Esophagus squamous epithelium (tissue), 5 donors: Measurements from ENCODE around the gene RBM33. TPM values are rescaled to one million over a fixed set of nuclear protein-coding genes. Genes with fewer than 3 reads are reported as not detected.
"Not testable (repeated sequence)": the region's sequence is repeated elsewhere in the genome, so short reads cannot be mapped to it uniquely, and the experiment has no call there.

Experiments used
- DNase-seq: peaks from one replicate; lab custom pipeline; 2025; lab: John Stamatoyannopoulos, UW
- H3K27ac ChIP-seq, 4 donors: fragments of 200-600 bp; sonication (generic); one replicate each; pipeline ENCODE4 v1.5.1; 2016 to 2019; ENCODE audit warnings: mild to moderate bottlenecking in 1 of 4
- H3K27me3 ChIP-seq, 4 donors: fragments of 200-600 bp; sonication (generic); 1 replicate in 3 of 4; 2 replicates in 1 of 4; pipeline versions ENCODE4 v1.5.1 to v1.6.0; 2017 to 2021; ENCODE audit warnings: antibody characterized with exemption in 1 of 4
- H3K36me3 ChIP-seq, 3 donors: fragments of 200-600 bp; sonication (generic); one replicate each; pipeline ENCODE4 v1.5.1; 2016 to 2019
- H3K4me1 ChIP-seq, 3 donors: fragments of 200-600 bp; sonication (generic); one replicate each; pipeline ENCODE4 v1.5.1; 2017 to 2019
- H3K4me3 ChIP-seq, 4 donors: fragments of 200-600 bp; sonication (generic); 1 replicate in 3 of 4; 2 replicates in 1 of 4; pipeline ENCODE4 v1.5.1; 2016 to 2019; ENCODE audit warnings: mild to moderate bottlenecking in 2 of 4, moderate library complexity in 1 of 4
- H3K9me3 ChIP-seq, 3 donors: fragments of 200-600 bp; sonication (generic); one replicate each; pipeline ENCODE4 v1.5.1; 2016 to 2019
- POLR2A ChIP-seq, 4 donors: fragments of 450-650 bp; IDR thresholded peaks; one replicate each; pipeline ENCODE4 v1.6.1; 2017; ENCODE audit warnings: antibody characterized with exemption in 4 of 4, mild to moderate bottlenecking in 4 of 4, moderate library complexity in 3 of 4
- WGBS, 2 donors: methylation state at CpG; one replicate each; pipeline ENCODE4 v1.1.5; 2018; 5-methylcytosine and 5-hydroxymethylcytosine counted together
- intact Hi-C: fragments of 100-400 bp; cut with DNase I; formaldehyde crosslinking; loops from one replicate; pipeline ENCODE4 v1.15.0; 2022
- total RNA-seq, 4 donors: library from RNA; depleted of rRNA; stranded (reverse); fragments of >200 nt; gene quantifications; one replicate each; pipeline ENCODE4 v1.1.0, GENCODE V29; 2016
- TF ChIP-seq, protein P1 (sequence below), 6 experiments: fragments of 450-650 bp in 4 of 6; fragments of 200-600 bp in 2 of 6; sonication (generic) in 2 of 6; IDR thresholded peaks; one replicate each; pipeline ENCODE4 v1.5.1; 2016 to 2019; ENCODE audit warnings: antibody characterized with exemption in 6 of 6, mild to moderate bottlenecking in 4 of 6, moderate library complexity in 4 of 6
- donor health status: DM: yes; HTN: yes; CAD: no.

The RBM33 gene
- total RNA-seq, 4 donors from 2014 or later, result 20.3 to 45.6 (median 26.9) TPM

- 79 to 90% methylated on average over 4 of the region's 4 CpGs for WGBS, 2 donors
- H3K9me3 ChIP-seq, result no peaks in the 10 kb centered on the region
- peaks cover 0 to 14% (median 0%) of the 10 kb centered on the region in 3 donors for H3K4me1 ChIP-seq
- no peaks in the 10 kb centered on the region for H3K27me3 ChIP-seq
- TF ChIP-seq, protein P1, sequence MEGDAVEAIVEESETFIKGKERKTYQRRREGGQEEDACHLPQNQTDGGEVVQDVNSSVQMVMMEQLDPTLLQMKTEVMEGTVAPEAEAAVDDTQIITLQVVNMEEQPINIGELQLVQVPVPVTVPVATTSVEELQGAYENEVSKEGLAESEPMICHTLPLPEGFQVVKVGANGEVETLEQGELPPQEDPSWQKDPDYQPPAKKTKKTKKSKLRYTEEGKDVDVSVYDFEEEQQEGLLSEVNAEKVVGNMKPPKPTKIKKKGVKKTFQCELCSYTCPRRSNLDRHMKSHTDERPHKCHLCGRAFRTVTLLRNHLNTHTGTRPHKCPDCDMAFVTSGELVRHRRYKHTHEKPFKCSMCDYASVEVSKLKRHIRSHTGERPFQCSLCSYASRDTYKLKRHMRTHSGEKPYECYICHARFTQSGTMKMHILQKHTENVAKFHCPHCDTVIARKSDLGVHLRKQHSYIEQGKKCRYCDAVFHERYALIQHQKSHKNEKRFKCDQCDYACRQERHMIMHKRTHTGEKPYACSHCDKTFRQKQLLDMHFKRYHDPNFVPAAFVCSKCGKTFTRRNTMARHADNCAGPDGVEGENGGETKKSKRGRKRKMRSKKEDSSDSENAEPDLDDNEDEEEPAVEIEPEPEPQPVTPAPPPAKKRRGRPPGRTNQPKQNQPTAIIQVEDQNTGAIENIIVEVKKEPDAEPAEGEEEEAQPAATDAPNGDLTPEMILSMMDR (IDR thresholded peaks at IDR 0.05), result no peak
- no peak for TF ChIP-seq POLR2A (IDR thresholded peaks at IDR 0.05)
- intact Hi-C loops, result no loop called here
- peaks cover 0 to 81% (median 15%) of the 10 kb centered on the region in 3 donors for H3K36me3 ChIP-seq
- H3K4me3 ChIP-seq, result no peak overlapping the region
- no peak overlapping the region for H3K27ac ChIP-seq
- no peak for DNase-seq
Measured at GRCh38 chr7:155683714-155684113, 39.3 kb downstream of the RBM33 start.

GRCh38 chr7:155684543-155684942 lies 40.1 kb downstream of the RBM33 start:
- TF ChIP-seq POLR2A (IDR thresholded peaks at IDR 0.05), result no peak
- TF ChIP-seq, protein P1 (IDR thresholded peaks at IDR 0.05), result no peak
- H3K4me1 ChIP-seq, result peaks cover 0 to 14% (median 0%) of the 10 kb centered on the region in 3 donors
- no peaks in the 10 kb centered on the region for H3K27me3 ChIP-seq
- no peak overlapping the region for H3K4me3 ChIP-seq
- H3K27ac ChIP-seq, result no peak overlapping the region
- DNase-seq, result no peak
- WGBS, 2 donors, result 31 to 86% methylated on average over 4 to 5 of the region's 5 CpGs
- no peaks in the 10 kb centered on the region for H3K9me3 ChIP-seq
- H3K36me3 ChIP-seq, result peaks cover 0 to 73% (median 15%) of the 10 kb centered on the region in 3 donors
- intact Hi-C loops, result no loop called here

DNA sequence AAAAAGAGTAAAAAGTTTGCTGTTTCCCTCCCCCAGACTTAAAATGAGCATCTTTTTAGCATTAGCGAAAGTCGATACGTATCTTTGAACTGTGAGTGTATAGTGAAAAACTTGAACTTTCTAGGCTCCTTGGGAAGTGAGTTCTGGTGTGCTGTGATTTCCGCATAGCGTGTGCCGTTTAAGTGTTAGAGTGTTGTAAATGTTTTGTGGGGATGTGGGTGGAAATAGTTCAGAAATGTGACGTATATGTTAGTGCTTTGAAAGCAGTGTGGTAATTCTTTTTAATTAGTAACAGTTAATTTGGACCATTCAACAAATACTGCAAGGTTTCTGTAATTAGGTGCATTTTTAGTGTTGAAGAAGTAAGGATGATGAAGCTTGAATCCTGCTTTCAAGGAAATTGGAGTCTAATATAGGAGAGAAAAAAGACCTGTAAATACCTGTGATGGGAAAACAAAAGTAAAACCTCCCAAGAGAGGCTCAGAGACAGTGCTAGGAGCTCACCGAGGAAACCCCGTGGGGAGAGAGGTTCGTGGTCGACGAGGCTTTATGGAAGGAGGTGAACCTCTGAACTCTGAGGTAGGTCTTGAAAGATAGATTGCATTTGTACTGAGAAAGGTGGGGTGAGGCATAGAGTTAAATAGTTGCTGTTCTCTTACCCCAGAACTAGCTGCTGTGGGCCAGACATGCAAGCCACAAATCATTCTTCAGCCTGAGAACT lies 40.8 kb downstream of the RBM33 start:
- DNase-seq, result no peak
- Histone ChIP-seq H3K27ac (no peak overlapping the region), H3K9me3 (no peaks in the 10 kb centered on the region), H3K4me1 (peaks cover 0 to 14% (median 0%) of the 10 kb centered on the region in 3 donors), H3K4me3 (no peak overlapping the region), H3K36me3 (peaks cover 0 to 67% (median 15%) of the 10 kb centered on the region in 3 donors), H3K27me3 (no peaks in the 10 kb centered on the region)
- intact Hi-C loops, result no loop called here
- TF ChIP-seq POLR2A (IDR thresholded peaks at IDR 0.05), result no peak
- TF ChIP-seq, protein P1 (IDR thresholded peaks at IDR 0.05), result no peak
- WGBS, 2 donors, result 88 to 90% methylated on average over 12 of the region's 12 CpGs

GRCh38 chr7:155685791-155686160 lies 41.3 kb downstream of the RBM33 start:
- no peak overlapping the region for H3K27ac ChIP-seq
- WGBS, 2 donors, result 85 to 94% methylated on average over 2 of the region's 2 CpGs
- H3K36me3 ChIP-seq, result peaks cover 0 to 62% (median 12%) of the 10 kb centered on the region in 3 donors
- intact Hi-C loops, result no loop called here
- no peak for TF ChIP-seq POLR2A (IDR thresholded peaks at IDR 0.05)
- TF ChIP-seq, protein P1 (IDR thresholded peaks at IDR 0.05), result no peak
- H3K4me3 ChIP-seq, result no peak overlapping the region
- no peaks in the 10 kb centered on the region for H3K9me3 ChIP-seq
- DNase-seq, result no peak
- no peaks in the 10 kb centered on the region for H3K27me3 ChIP-seq
- H3K4me1 ChIP-seq, result peaks cover 0 to 14% (median 0%) of the 10 kb centered on the region in 3 donors

- intact Hi-C loops, DNase-seq, H3K27ac ChIP-seq, H3K27me3 ChIP-seq, H3K4me3 ChIP-seq, H3K9me3 ChIP-seq: not testable (repeated sequence)
- Histone ChIP-seq H3K4me1 (peaks cover 0 to 14% (median 0%) of the 10 kb centered on the region in 3 donors), H3K36me3 (peaks cover 0 to 52% (median 4%) of the 10 kb centered on the region in 3 donors)
- 0 to 50% methylated on average over 1 to 2 of the region's 2 CpGs for WGBS, 2 donors
Measured at GRCh38 chr7:155686620-155687324, 42.3 kb downstream of the RBM33 start.

DNA sequence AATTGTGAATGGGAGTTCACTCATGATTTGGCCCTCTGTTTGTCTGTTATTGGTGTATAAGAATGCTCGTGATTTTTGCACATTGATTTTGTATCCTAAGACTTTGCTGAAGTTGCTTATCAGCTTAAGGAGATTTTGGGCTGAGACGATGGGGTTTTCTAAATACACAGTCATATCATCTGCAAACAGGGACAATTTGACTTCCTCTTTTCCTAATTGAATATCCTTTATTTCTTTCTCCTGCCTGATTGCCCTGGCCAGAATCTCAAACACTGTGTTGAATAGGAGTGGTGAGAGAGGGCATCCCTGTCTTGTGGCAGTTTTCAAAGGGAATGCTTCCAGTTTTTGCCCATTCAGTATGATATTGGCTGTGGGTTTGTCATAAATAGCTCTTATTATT lies 43.8 kb downstream of the RBM33 start:
- WGBS, 2 donors, result 92 to 93% methylated on average over 2 of the region's 2 CpGs
- H3K4me3 ChIP-seq, intact Hi-C loops, H3K27ac ChIP-seq, DNase-seq, H3K27me3 ChIP-seq, H3K9me3 ChIP-seq: not testable (repeated sequence)
- peaks cover 0 to 42% (median 0%) of the 10 kb centered on the region in 3 donors for H3K36me3 ChIP-seq
- peaks cover 0 to 25% (median 0%) of the 10 kb centered on the region in 3 donors for H3K4me1 ChIP-seq

DNA sequence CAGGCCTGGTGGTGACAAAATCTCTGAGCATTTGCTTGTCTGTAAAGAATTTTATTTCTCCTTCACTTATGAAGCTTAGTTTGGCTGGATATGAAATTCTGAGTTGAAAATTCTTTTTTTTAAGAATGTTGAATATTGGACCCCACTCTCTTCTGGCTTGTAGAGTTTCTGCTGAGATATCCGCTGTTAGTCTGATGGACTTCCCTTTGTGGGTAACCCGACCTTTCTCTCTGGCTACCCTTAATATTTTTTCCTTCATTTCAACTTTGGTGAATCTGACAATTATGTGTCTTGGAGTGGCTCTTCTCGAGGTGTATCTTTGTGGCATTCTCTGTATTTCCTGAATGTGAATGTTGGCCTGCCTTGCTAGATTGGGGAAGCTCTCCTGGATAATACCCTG lies 46.2 kb downstream of the RBM33 start:
- WGBS, 2 donors, result 93 to 94% methylated on average over 2 to 3 of the region's 3 CpGs
- H3K4me1 ChIP-seq, result peaks cover 0 to 12% (median 0%) of the 10 kb centered on the region in 3 donors

More for the DNA sequence above, 46.2 kb downstream of the RBM33 start:
- H3K27me3 ChIP-seq, DNase-seq, H3K9me3 ChIP-seq, H3K27ac ChIP-seq, intact Hi-C loops, H3K4me3 ChIP-seq: not testable (repeated sequence)
- H3K36me3 ChIP-seq, result peaks cover 0 to 21% (median 0%) of the 10 kb centered on the region in 3 donors
